Small intestine (tissue), 7 donors: ENCODE measurements around the gene SLAIN1. TPM values are rescaled to one million over a fixed set of nuclear protein-coding genes. Genes with fewer than 3 reads are reported as not detected.

Source experiments
- DNase-seq, 2 donors: peaks; one replicate each; pipeline versions ENCODE4 v3.0.0 to v3.0.0-alpha.2; 2013
- FAIRE-seq: peaks from 2 replicates; lab custom pipeline; 2012; peaks lifted over from hg19 to GRCh38; lab: Jason Lieb, UNC
- H3K27ac ChIP-seq, 3 donors: one replicate each; pipeline ENCODE4 v1.5.1; 2013; ENCODE audit warnings: low read length in 2 of 3, mild to moderate bottlenecking in 2 of 3, control low read depth in 1 of 3, inconsistent platforms in 1 of 3, low read depth in 1 of 3, moderate library complexity in 1 of 3
- H3K27me3 ChIP-seq, 3 donors: one replicate each; pipeline ENCODE4 v1.6.1; 2013; ENCODE audit warnings: low read length in 3 of 3, inconsistent platforms in 1 of 3; ENCODE audit not compliant: control insufficient read depth in 3 of 3, insufficient read depth in 3 of 3
- H3K36me3 ChIP-seq, 3 donors: one replicate each; pipeline ENCODE4 v1.6.1; 2013; ENCODE audit warnings: low read length in 3 of 3, inconsistent platforms in 1 of 3, low read depth in 1 of 3, mild to moderate bottlenecking in 1 of 3, moderate library complexity in 1 of 3; ENCODE audit not compliant: control insufficient read depth in 3 of 3, insufficient read depth in 2 of 3
- H3K4me1 ChIP-seq, 3 donors: one replicate each; pipeline ENCODE4 v1.6.1; 2013; ENCODE audit warnings: low read length in 2 of 3, inconsistent platforms in 1 of 3, low read depth in 1 of 3, mild to moderate bottlenecking in 1 of 3, moderate library complexity in 1 of 3; ENCODE audit not compliant: control insufficient read depth in 3 of 3, insufficient read depth in 2 of 3
- H3K4me3 ChIP-seq, 3 donors: one replicate each; pipeline ENCODE4 v1.5.1; 2013; ENCODE audit warnings: low read length in 3 of 3, control low read depth in 1 of 3, inconsistent platforms in 1 of 3, low read depth in 1 of 3, mild to moderate bottlenecking in 1 of 3, moderate library complexity in 1 of 3
- H3K9me3 ChIP-seq, 2 donors: one replicate each; pipeline ENCODE4 v1.6.1; 2013; ENCODE audit warnings: low read depth in 1 of 2, low read length in 1 of 2; ENCODE audit not compliant: control insufficient read depth in 2 of 2, insufficient read depth in 1 of 2
- WGBS, 3 donors: extraction: QIAGEN DNeasy Blood & Tissue Kit; methylation state at CpG; one replicate each; pipeline ENCODE4 v1.1.7; 2013; 5-methylcytosine and 5-hydroxymethylcytosine counted together
- polyA plus RNA-seq, 4 donors: library from polyadenylated mRNA; stranded (reverse) in 3 of 4; unstranded in 1 of 4; fragments of 200-250 nt in 3 of 4; fragments of 120-200 nt in 1 of 4; gene quantifications; one replicate each; pipeline versions ENCODE4 v1.2.1 to v1.2.3, GENCODE V29; 2013
- donor health status: healthy with polysubstance abuse.
- donor health status: control.
- donor health status: control.
- donor health status: Bipolar disorder and iron deficiency.
- donor health status: healthy.

The SLAIN1 gene
- polyA plus RNA-seq, 4 donors = 1.3 to 9.5 (median 3.7) TPM

DNA sequence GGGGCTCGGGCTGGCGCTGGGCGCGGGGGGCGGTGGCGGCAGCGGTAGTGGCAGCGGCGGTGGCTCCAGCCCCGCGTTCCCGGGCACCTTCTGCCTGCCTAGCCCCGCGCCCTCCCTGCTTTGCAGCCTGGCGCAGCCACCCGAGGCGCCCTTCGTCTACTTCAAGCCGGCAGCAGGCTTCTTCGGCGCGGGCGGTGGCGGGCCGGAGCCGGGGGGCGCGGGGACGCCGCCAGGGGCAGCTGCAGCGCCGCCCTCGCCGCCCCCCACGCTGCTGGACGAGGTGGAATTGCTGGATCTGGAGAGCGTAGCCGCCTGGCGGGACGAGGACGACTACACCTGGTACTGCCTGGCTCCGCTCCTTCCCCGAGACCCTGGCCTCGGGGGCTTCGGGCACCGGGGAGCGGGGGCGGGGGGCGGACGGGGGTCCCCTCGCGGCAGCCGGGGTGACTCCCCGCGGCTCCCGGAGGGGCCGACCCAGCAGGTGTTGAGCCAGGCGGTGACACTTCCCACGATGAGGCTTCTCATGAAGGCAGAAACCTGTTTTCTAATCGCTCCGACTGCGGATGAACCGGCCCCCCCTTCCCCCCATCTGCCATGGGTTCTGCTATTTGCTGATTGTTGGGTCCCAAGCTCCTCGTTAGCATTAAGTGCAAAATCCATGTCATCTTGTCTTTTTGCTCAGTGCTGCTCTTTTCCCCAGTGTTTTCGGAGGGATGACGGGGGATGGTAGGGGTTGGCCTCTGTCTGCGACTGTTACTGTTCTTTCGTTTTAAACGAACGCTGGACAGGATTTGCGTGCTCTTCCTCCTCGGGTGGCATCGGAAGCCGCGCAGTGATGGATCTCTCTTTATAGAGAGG is 943 bp downstream of the SLAIN1 start:
- H3K27me3 ChIP-seq = peaks cover 0 to 11% (median 2%) of the 10 kb centered on the region in 3 donors
- H3K4me1 ChIP-seq = no peaks in the 10 kb centered on the region
- DNase-seq (peak; percentile 48 to 61), FAIRE-seq (no peak)
- no peaks in the 10 kb centered on the region for H3K36me3 ChIP-seq
- WGBS, 3 donors = 1% methylated on average over 53 to 75 of the region's 75 CpGs
- no peaks in the 10 kb centered on the region for H3K9me3 ChIP-seq
- peak overlapping the region; percentile 59 to 81 (median 68) for H3K4me3 ChIP-seq
- no peak overlapping the region for H3K27ac ChIP-seq

DNA sequence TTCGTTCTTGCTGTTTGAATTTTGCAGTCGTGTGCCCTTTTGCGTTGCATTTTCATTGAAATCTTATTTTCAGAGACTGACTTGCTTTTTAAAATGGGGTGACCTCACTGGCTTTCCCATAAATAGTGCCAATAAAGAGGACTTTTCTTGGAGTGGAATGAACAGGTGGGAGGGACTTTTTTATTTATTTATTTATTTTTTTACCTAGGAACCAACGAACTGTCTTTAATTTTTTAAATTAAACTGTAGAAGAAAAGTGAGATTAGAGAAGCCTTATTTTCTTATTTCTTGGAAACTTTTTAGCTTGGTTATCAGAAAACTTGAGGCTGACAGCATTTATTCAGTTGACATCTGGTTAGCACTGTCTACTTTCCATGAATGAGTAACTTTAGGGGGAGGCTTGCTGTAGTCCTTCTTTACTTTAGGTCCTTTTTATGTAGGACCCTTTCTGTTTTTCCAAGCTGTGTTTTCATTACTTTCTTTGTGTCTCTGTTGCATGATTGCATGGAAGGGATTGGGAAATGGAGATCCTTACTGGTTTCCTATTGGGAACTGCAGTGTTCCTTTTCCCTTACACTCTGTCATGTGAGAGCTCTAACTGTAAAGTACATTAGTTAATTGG is 1.7 kb downstream of the SLAIN1 start:
- FAIRE-seq = no peak
- 0 to 2% (median 0%) methylated on average over 4 of the region's 4 CpGs for whole genome bisulfite sequencing, 3 donors

DNA sequence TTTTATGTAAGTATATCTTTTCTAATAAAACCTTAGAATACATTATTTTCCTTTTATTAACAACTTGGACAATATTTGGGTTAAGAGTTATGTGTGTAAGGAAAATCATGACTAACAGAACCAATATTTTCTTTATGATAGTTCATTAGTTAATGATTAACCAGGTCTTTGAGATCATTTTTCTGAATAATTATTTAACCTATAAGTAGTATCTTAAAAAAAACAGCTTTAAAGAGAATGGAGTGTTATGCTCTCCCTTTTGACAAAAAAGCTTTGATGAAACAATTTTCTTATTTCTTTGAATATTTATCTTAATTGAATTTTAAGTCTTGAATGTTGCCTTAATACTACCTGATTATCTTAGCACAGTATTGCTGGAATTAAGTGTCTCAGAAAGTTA is 3.8 kb downstream of the SLAIN1 start:
- no peak overlapping the region for H3K4me3 ChIP-seq
- FAIRE-seq (peak; percentile 41), DNase-seq (peak in 1 of 2 donors; percentile 18)
- H3K9me3 ChIP-seq = no peaks in the 10 kb centered on the region
- H3K27me3 ChIP-seq = peaks cover 0 to 5% (median 2%) of the 10 kb centered on the region in 3 donors
- no peaks in the 10 kb centered on the region for H3K36me3 ChIP-seq
- no peak overlapping the region for H3K27ac ChIP-seq
- no peaks in the 10 kb centered on the region for H3K4me1 ChIP-seq

More for the DNA sequence above, 1.7 kb downstream of the SLAIN1 start:
- no peaks in the 10 kb centered on the region for H3K4me1 ChIP-seq
- no peaks in the 10 kb centered on the region for H3K9me3 ChIP-seq
- no peaks in the 10 kb centered on the region for H3K36me3 ChIP-seq
- no peak overlapping the region for H3K27ac ChIP-seq
- peak overlapping the region in 2 of 3 donors; percentile 59 to 81 for H3K4me3 ChIP-seq
- DNase-seq = peak in 1 of 2 donors; percentile 10
- peaks cover 0 to 11% (median 2%) of the 10 kb centered on the region in 3 donors for H3K27me3 ChIP-seq

DNA sequence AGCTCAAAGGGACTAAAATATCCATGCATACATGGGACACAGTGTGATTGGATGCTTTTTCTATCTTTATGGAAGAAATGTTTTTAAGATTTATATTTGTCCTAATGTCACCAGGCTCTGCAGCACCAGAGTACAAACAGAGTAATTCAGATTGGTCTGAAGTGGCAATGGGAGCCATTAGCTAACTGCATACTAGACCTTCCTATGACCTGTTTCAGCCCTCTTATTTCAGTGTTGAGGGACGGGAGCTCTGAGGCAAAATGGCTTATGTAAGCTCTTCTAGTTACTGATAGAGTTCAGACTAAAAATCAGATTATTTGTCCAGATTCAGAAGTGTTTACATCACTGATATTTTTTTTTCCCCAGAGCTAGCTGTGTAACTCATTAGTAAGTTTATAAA is 4.9 kb downstream of the SLAIN1 start:
- Histone ChIP-seq H3K4me1 (no peaks in the 10 kb centered on the region), H3K36me3 (no peaks in the 10 kb centered on the region), H3K4me3 (no peak overlapping the region), H3K9me3 (no peaks in the 10 kb centered on the region), H3K27ac (no peak overlapping the region), H3K27me3 (peaks cover 0 to under 1% (median 0%) of the 10 kb centered on the region in 3 donors)
- DNase-seq (no peak), FAIRE-seq (no peak)
- 68 to 93% (median 81%) methylated on average over 1 of the region's 1 CpG for WGBS, 3 donors

DNA sequence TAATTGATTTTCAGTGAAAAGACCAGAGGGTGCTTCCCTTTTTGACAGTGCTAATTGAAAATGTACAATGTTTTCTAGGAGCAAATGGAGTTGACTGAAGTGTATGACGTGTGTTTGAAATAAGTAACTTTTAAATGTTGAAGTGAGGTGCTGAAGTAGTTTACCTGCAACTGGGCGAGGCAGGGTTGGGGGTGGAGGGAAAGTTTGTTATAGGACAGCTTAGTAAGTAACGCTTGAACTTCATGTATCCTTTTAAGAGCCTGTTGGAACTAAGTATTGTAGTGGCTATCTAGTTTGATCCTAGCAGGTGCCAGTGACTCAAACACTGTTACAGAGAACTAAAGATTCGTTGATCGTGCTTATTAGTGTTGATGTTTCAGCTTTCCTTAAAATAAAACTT is 5.9 kb downstream of the SLAIN1 start:
- H3K27me3 ChIP-seq = no peaks in the 10 kb centered on the region
- 89 to 92% (median 91%) methylated on average over 5 of the region's 5 CpGs for WGBS, 3 donors
- no peaks in the 10 kb centered on the region for H3K4me1 ChIP-seq
- no peak for DNase-seq
- no peaks in the 10 kb centered on the region for H3K9me3 ChIP-seq
- no peak for FAIRE-seq
- H3K36me3 ChIP-seq = peaks cover 0 to 2% (median 0%) of the 10 kb centered on the region in 3 donors
- H3K4me3 ChIP-seq = no peak overlapping the region
- H3K27ac ChIP-seq = no peak overlapping the region

DNA sequence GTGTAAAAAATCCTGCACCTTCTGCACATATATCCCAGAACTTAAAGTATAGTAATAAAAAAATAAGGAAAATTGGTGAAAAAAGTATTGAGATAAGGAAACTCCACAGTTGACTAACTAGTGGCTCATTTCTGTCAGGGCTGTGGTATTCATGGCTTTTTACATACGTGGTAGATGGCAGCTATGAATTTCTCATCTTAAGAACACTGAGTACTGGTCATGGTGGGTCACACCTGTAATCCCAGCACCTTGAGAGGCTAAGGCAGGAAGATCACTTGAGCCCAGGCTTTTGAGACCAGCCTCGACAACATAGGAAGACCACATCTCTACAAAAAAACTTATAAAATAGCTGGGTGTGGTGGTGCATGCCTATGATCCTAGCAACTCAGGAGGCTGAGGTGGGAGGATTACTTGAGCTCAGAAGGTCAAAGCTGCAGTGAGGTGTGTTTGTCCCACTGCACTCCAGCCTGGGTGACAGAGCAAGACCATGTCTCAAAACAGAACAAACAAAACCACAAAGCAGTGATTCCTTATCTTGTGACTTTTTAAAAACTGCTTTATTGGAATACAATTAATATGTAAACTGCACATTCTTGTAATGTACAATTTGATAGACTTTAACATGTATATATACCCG is 16.8 kb downstream of the SLAIN1 start:
- Histone ChIP-seq H3K4me3 (no peak overlapping the region), H3K27me3 (no peaks in the 10 kb centered on the region), H3K4me1 (no peaks in the 10 kb centered on the region), H3K27ac (no peak overlapping the region), H3K9me3 (peaks cover 0 to 5% of the 10 kb centered on the region in 2 donors), H3K36me3 (no peaks in the 10 kb centered on the region)
- FAIRE-seq (no peak), DNase-seq (no peak)
- 69 to 84% (median 76%) methylated on average over 3 of the region's 3 CpGs for WGBS, 3 donors

DNA sequence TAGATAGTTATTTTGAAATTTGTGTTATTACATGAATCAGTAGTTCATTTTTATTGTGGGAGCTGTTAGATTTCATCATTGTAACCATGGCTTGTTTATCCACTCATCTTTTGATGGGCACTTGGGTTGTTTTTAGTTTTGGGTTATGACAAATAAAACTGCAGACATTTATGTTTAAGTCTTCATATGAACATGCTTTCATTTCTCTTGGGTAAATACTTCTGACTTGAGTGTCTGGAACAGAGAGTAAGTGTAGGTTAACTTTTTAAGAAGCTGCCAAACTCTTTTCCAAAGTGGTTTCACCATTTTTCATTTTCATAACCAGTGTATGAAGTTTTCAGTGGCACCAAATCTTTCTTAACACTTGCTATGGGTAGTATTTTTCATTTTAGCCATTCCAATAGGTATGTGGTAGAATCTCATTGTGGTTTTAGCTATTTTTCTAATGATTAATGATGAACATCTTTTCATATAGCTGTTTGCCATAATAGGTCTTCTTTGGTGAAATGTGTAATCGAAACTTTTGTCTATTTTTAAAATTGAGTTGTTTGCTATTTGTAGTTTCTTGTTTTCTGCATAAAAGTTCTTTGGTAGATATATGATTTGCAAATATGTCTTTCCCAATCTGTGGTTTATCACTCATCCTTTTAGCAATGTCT is 17.9 kb downstream of the SLAIN1 start:
- DNase-seq = no peak
- Histone ChIP-seq H3K4me3 (no peak overlapping the region), H3K9me3 (no peaks in the 10 kb centered on the region), H3K27me3 (no peaks in the 10 kb centered on the region), H3K36me3 (no peaks in the 10 kb centered on the region), H3K4me1 (no peaks in the 10 kb centered on the region), H3K27ac (no peak overlapping the region)
- no peak for FAIRE-seq
- 86 to 95% (median 95%) methylated on average over 1 of the region's 1 CpG for WGBS, 3 donors

DNA sequence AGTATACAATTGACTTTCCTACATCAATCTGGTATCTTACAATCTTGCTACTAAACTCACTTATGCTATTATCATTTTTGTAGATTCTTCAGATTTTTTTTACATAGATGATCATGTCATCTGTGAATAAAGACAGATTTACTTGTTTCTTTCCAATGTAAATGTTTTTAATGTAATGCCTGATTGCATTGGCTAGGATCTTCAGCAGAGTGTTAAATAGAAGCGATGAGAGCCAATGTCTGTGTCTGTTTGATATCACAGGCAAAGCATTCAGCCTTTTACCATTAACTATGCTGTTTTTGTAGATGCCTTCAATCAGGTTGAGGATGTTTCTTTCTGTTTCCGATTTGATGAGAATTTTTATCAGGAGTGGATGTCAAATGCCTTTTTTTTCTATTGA is 19.2 kb downstream of the SLAIN1 start:
- Histone ChIP-seq H3K36me3 (no peaks in the 10 kb centered on the region), H3K9me3 (no peaks in the 10 kb centered on the region), H3K27ac (no peak overlapping the region), H3K4me1 (no peaks in the 10 kb centered on the region), H3K27me3 (no peaks in the 10 kb centered on the region), H3K4me3 (no peak overlapping the region)
- FAIRE-seq = no peak
- no peak for DNase-seq
- 94 to 96% (median 95%) methylated on average over 2 of the region's 2 CpGs for WGBS, 3 donors
